Measurements from ENCODE around the gene SULT1B1.

SULT1B1 gene

GRCh38 chr4:69759189-69759604 is 1.2 kb downstream of the SULT1B1 start:
- Histone ChIP-seq H3K4me3 (ENCODE audit: low read length) (no peak overlapping the region), H3K79me2 (ENCODE audit: low read length) (no peaks in the 10 kb centered on the region), H2AFZ (ENCODE audit: low read depth, low read length) (no peak overlapping the region), H4K20me1 (ENCODE audit: insufficient read depth, low read length) (no peaks in the 10 kb centered on the region), H3K9ac (ENCODE audit: low read length) (no peak overlapping the region), H3K4me1 (ENCODE audit: low read length) (no peaks in the 10 kb centered on the region), H3K27me3 (ENCODE audit: low read depth, low read length) (no peaks in the 10 kb centered on the region), H3K9me3 (ENCODE audit: insufficient read depth, low read length) (no peaks in the 10 kb centered on the region), H3K36me3 (replicated peaks; ENCODE audit: low read depth, low read length) (no peaks in the 10 kb centered on the region), H3K4me2 (ENCODE audit: low read length) (no peak overlapping the region), H3K27ac (ENCODE audit: low read length) (no peak overlapping the region)
- TF ChIP-seq CTCF (IDR thresholded peaks at IDR 0.05; ENCODE audit: low read depth, low read length): no peak
- TF ChIP-seq EZH2phosphoT487 (IDR thresholded peaks at IDR 0.05; ENCODE audit: low read depth): no peak

- H3K27me3 ChIP-seq (ENCODE audit: low read depth, low read length): no peaks in the 10 kb centered on the region
- no peaks in the 10 kb centered on the region for H3K36me3 ChIP-seq (replicated peaks; ENCODE audit: low read depth, low read length)
- no peak overlapping the region for H2AFZ ChIP-seq (ENCODE audit: low read depth, low read length)
- H3K4me1 ChIP-seq (ENCODE audit: low read length): no peaks in the 10 kb centered on the region
- H3K9ac ChIP-seq (ENCODE audit: low read length): no peak overlapping the region
- no peak overlapping the region for H3K4me2 ChIP-seq (ENCODE audit: low read length)
- H4K20me1 ChIP-seq (ENCODE audit: insufficient read depth, low read length): no peaks in the 10 kb centered on the region
- H3K9me3 ChIP-seq (ENCODE audit: insufficient read depth, low read length): no peaks in the 10 kb centered on the region
- no peak for TF ChIP-seq EZH2phosphoT487 (IDR thresholded peaks at IDR 0.05; ENCODE audit: low read depth)
- H3K27ac ChIP-seq (ENCODE audit: low read length): no peak overlapping the region
- H3K4me3 ChIP-seq (ENCODE audit: low read length): no peak overlapping the region
- no peaks in the 10 kb centered on the region for H3K79me2 ChIP-seq (ENCODE audit: low read length)
These were observed 3.0 kb downstream of the SULT1B1 start for GRCh38 chr4:69757464-69757863.

GRCh38 chr4:69754926-69755580 is 5.4 kb downstream of the SULT1B1 start:
- TF ChIP-seq CTCF (IDR thresholded peaks at IDR 0.05; ENCODE audit: low read depth, low read length) (no peak), EZH2phosphoT487 (IDR thresholded peaks at IDR 0.05; ENCODE audit: low read depth) (no peak)
- Histone ChIP-seq H3K9me3 (ENCODE audit: insufficient read depth, low read length) (no peaks in the 10 kb centered on the region), H3K27ac (ENCODE audit: low read length) (no peak overlapping the region), H3K9ac (ENCODE audit: low read length) (no peak overlapping the region), H3K4me3 (ENCODE audit: low read length) (no peak overlapping the region), H4K20me1 (ENCODE audit: insufficient read depth, low read length) (no peaks in the 10 kb centered on the region), H3K4me2 (ENCODE audit: low read length) (no peak overlapping the region), H3K36me3 (replicated peaks; ENCODE audit: low read depth, low read length) (no peaks in the 10 kb centered on the region), H3K79me2 (ENCODE audit: low read length) (no peaks in the 10 kb centered on the region), H2AFZ (ENCODE audit: low read depth, low read length) (no peak overlapping the region), H3K4me1 (ENCODE audit: low read length) (no peaks in the 10 kb centered on the region), H3K27me3 (ENCODE audit: low read depth, low read length) (no peaks in the 10 kb centered on the region)

DNA sequence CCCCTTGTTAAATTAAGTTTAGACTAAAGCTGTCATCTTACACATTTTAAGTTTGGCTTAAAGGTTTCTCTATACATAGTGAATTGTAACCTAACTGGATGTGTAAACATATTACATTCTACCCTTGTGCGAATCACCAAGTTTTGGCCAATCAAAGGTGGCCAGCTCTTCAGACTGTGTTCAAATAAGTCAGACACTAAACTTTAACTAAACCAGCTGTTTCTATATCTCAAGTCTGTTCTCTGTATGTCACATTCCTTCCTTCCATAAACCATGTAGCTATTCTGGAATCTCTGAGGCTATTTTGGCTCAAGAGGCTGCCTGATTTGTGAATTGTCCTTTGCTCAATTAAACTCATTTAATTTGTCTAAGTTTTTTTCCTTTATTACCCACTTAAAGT is 6.7 kb downstream of the SULT1B1 start:
- Histone ChIP-seq H3K4me1 (ENCODE audit: low read length) (no peaks in the 10 kb centered on the region), H3K4me2 (ENCODE audit: low read length) (no peak overlapping the region)

More for the DNA sequence above, 6.7 kb downstream of the SULT1B1 start:
- H4K20me1 ChIP-seq (ENCODE audit: insufficient read depth, low read length): no peaks in the 10 kb centered on the region
- TF ChIP-seq CTCF (IDR thresholded peaks at IDR 0.05; ENCODE audit: low read depth, low read length): no peak
- no peaks in the 10 kb centered on the region for H3K36me3 ChIP-seq (replicated peaks; ENCODE audit: low read depth, low read length)
- no peak overlapping the region for H3K27ac ChIP-seq (ENCODE audit: low read length)
- H3K4me3 ChIP-seq (ENCODE audit: low read length): no peak overlapping the region
- H3K9me3 ChIP-seq (ENCODE audit: insufficient read depth, low read length): no peaks in the 10 kb centered on the region
- no peak overlapping the region for H2AFZ ChIP-seq (ENCODE audit: low read depth, low read length)
- H3K79me2 ChIP-seq (ENCODE audit: low read length): no peaks in the 10 kb centered on the region
- H3K9ac ChIP-seq (ENCODE audit: low read length): no peak overlapping the region
- no peaks in the 10 kb centered on the region for H3K27me3 ChIP-seq (ENCODE audit: low read depth, low read length)

Measured in OCI-LY3 (cell line).